IMR-90 (cell line): ENCODE results near the gene TOGARAM2. TPM values are rescaled to one million over a fixed set of nuclear protein-coding genes. Genes with fewer than 3 reads are reported as not detected.

Experiments
- ATAC-seq: fragments of 200-7000 bp; cut with Tn5 transposase; 2 replicates; pipeline ENCODE4 v1.9.1; 2020; ENCODE audit warnings: low read depth, mild to moderate bottlenecking, moderate library complexity
- BruUV-seq: library from RNA; stranded (reverse); fragments of 400-500 nt; replicated peaks from 2 replicates; lab custom pipeline; 2021; lab: Mats Ljungman, UMichigan
- CTCF ChIA-PET: fragments of 300-600 bp; formaldehyde crosslinking; extraction: SDS; loops from one replicate; lab custom pipeline; 2021; ENCODE audit warnings: antibody characterized with exemption; lab: Yijun Ruan, JAX
- POLR2A ChIA-PET: fragments of 300-600 bp; sonication (Branson Sonifier 250); formaldehyde crosslinking; loops from one replicate; lab custom pipeline; 2022; ENCODE audit warnings: antibody characterized with exemption; ENCODE audit not compliant: unreplicated experiment; lab: Charles Lee
- DNase-seq: peaks from one replicate; pipeline ENCODE4 v3.0.0; 2013
- H2AFZ ChIP-seq: replicated peaks from 2 replicates; pipeline ENCODE3; 2013; ENCODE audit warnings: low read length, mild to moderate bottlenecking; ENCODE audit not compliant: poor library complexity
- H2AK5ac ChIP-seq: 2 replicates; pipeline ENCODE4 v1.6.1; 2013; ENCODE audit warnings: low read depth, low read length, inconsistent platforms
- H2AK9ac ChIP-seq: replicated peaks from 2 replicates; pipeline ENCODE3; 2013; ENCODE audit warnings: mild to moderate bottlenecking, low read depth, low read length, moderate library complexity; ENCODE audit not compliant: poor library complexity
- H2BK120ac ChIP-seq: 2 replicates; pipeline ENCODE4 v1.6.1; 2013; ENCODE audit warnings: low read depth, low read length, inconsistent platforms
- H2BK15ac ChIP-seq: 3 replicates; pipeline ENCODE4 v1.6.1; 2013; ENCODE audit warnings: low read depth, low read length, inconsistent platforms
- H2BK20ac ChIP-seq: 2 replicates; pipeline ENCODE4 v1.6.1; 2013; ENCODE audit warnings: low read depth, mild to moderate bottlenecking, inconsistent platforms, low read length, moderate library complexity
- H2BK5ac ChIP-seq: 2 replicates; pipeline ENCODE4 v1.6.1; 2013; ENCODE audit warnings: mild to moderate bottlenecking, low read depth, low read length, inconsistent platforms; ENCODE audit not compliant: poor library complexity, severe bottlenecking
- H3K14ac ChIP-seq: replicated peaks from 2 replicates; pipeline ENCODE4 v1.6.1; 2013; ENCODE audit warnings: low read depth, low read length, inconsistent platforms
- H3K18ac ChIP-seq: 2 replicates; pipeline ENCODE4 v1.6.1; 2013; ENCODE audit warnings: low read depth, low read length, control low read depth
- H3K23ac ChIP-seq: 2 replicates; pipeline ENCODE4 v1.6.1; 2013; ENCODE audit warnings: low read depth, low read length, inconsistent platforms
- H3K27ac ChIP-seq: 2 replicates; pipeline ENCODE4 v1.5.1; 2013; ENCODE audit warnings: mild to moderate bottlenecking, control low read depth, low read length; ENCODE audit not compliant: insufficient read depth
- H3K27me3 ChIP-seq: 2 replicates; pipeline ENCODE4 v1.6.1; 2013; ENCODE audit warnings: low read length; ENCODE audit not compliant: control insufficient read depth, insufficient read depth
- H3K36me3 ChIP-seq: 2 replicates; pipeline ENCODE4 v1.6.1; 2013; ENCODE audit warnings: low read length, mixed read lengths; ENCODE audit not compliant: control insufficient read depth, insufficient read depth
- H3K4ac ChIP-seq: 2 replicates; pipeline ENCODE4 v1.6.1; 2013; ENCODE audit warnings: low read depth, low read length, inconsistent platforms
- H3K4me1 ChIP-seq: 2 replicates; pipeline ENCODE4 v1.6.1; 2013; ENCODE audit warnings: low read length, mixed read lengths; ENCODE audit not compliant: control insufficient read depth, insufficient read depth
- H3K4me2 ChIP-seq: 2 replicates; pipeline ENCODE4 v1.6.1; 2013; ENCODE audit warnings: low read depth, mild to moderate bottlenecking, control low read depth, low read length, moderate library complexity
- H3K4me3 ChIP-seq: 2 replicates; pipeline ENCODE4 v1.5.1; 2013; ENCODE audit warnings: low read depth, mild to moderate bottlenecking, control low read depth, low read length, moderate library complexity; ENCODE audit not compliant: insufficient read depth
- H3K56ac ChIP-seq: 2 replicates; pipeline ENCODE4 v1.6.1; 2013; ENCODE audit warnings: low read length, inconsistent platforms; ENCODE audit not compliant: insufficient read depth; ENCODE audit errors: extremely low read depth
- H3K79me1 ChIP-seq, 2 experiments: 2 replicates each; pipeline ENCODE4 v1.6.1; 2013; ENCODE audit warnings: low read length in 2 of 2, inconsistent platforms in 1 of 2, low read depth in 1 of 2
- H3K9ac ChIP-seq: 2 replicates; pipeline ENCODE4 v1.6.1; 2013; ENCODE audit warnings: low read depth, low read length, control low read depth
- H3K9me1 ChIP-seq: 2 replicates; pipeline ENCODE4 v1.6.1; 2013; ENCODE audit warnings: low read length, inconsistent platforms; ENCODE audit not compliant: insufficient read depth
- H3K9me3 ChIP-seq: 2 replicates; pipeline ENCODE4 v1.6.1; 2013; ENCODE audit warnings: low read length; ENCODE audit not compliant: control insufficient read depth, insufficient read depth
- H4K20me1 ChIP-seq: 2 replicates; pipeline ENCODE4 v1.6.1; 2013; ENCODE audit warnings: low read length, inconsistent platforms; ENCODE audit not compliant: insufficient read depth
- H4K5ac ChIP-seq: 2 replicates; pipeline ENCODE4 v1.6.1; 2013; ENCODE audit warnings: mild to moderate bottlenecking, low read depth, low read length, control low read depth
- H4K8ac ChIP-seq, 2 experiments: 2 replicates each; pipeline ENCODE4 v1.6.1; 2013; ENCODE audit warnings: low read depth in 2 of 2, low read length in 2 of 2, control low read depth in 1 of 2, inconsistent platforms in 1 of 2
- H4K91ac ChIP-seq: 2 replicates; pipeline ENCODE4 v1.6.1; 2013; ENCODE audit warnings: low read depth, low read length, inconsistent platforms; ENCODE audit not compliant: insufficient read depth
- BHLHE40 ChIP-seq: fragments of 150-350 bp; IDR thresholded peaks from 2 replicates; pipeline ENCODE4 v1.6.1; 2016; ENCODE audit warnings: mild to moderate bottlenecking, low read depth, low read length
- CEBPB ChIP-seq: IDR thresholded peaks from 2 replicates; pipeline ENCODE4 v1.6.1; 2012; ENCODE audit warnings: low read depth, low read length, improper control_type of control experiment
- CHD1 ChIP-seq: IDR thresholded peaks from 2 replicates; pipeline ENCODE4 v1.6.1; 2012; ENCODE audit warnings: low read depth, low read length, improper control_type of control experiment
- NFE2L2 ChIP-seq: fragments of 150-350 bp; IDR thresholded peaks from 2 replicates; pipeline ENCODE4 v1.6.1; 2016; ENCODE audit warnings: low read depth, mild to moderate bottlenecking, low read length
- POLR2A ChIP-seq: IDR thresholded peaks from 2 replicates; pipeline ENCODE4 v1.6.1; 2012; ENCODE audit warnings: mild to moderate bottlenecking, low read depth, low read length
- RAD21 ChIP-seq: IDR thresholded peaks from 2 replicates; pipeline ENCODE4 v1.6.1; 2012; ENCODE audit warnings: low read length, improper control_type of control experiment
- RCOR1 ChIP-seq: IDR thresholded peaks from 2 replicates; pipeline ENCODE4 v1.6.1; 2012; ENCODE audit warnings: mild to moderate bottlenecking, low read length, improper control_type of control experiment; ENCODE audit not compliant: insufficient replicate concordance
- RFX5 ChIP-seq: IDR thresholded peaks from 2 replicates; pipeline ENCODE4 v1.8.0; 2012; ENCODE audit warnings: low read depth, mild to moderate bottlenecking, low read length, moderate library complexity
- SMC3 ChIP-seq: fragments of 150-350 bp; IDR thresholded peaks from 2 replicates; pipeline ENCODE4 v1.6.1; 2016; ENCODE audit warnings: low read depth, mild to moderate bottlenecking, antibody characterized with exemption, low read length, moderate library complexity
- USF2 ChIP-seq: fragments of 150-350 bp; IDR thresholded peaks from 2 replicates; pipeline ENCODE4 v1.6.1; 2017; ENCODE audit warnings: mild to moderate bottlenecking, antibody characterized with exemption, low read length, low read depth
- WGBS, 2 experiments: methylation state at CpG; one replicate each; pipeline versions ENCODE4 v1.1.5 to v1.1.7; 2013; ENCODE audit warnings: missing lambda C conversion rate in 2 of 2; ENCODE audit not compliant: insufficient read length in 1 of 2; ENCODE audit errors: extremely low coverage in 2 of 2; 5-methylcytosine and 5-hydroxymethylcytosine counted together
- dilution Hi-C: fragments of 300-500 bp; cut with HindIII; formaldehyde crosslinking; loops from one replicate; pipeline ENCODE4 v1.14.3; 2018; ENCODE audit warnings: low sequenced_read_pairs; ENCODE audit not compliant: unreplicated experiment
- in situ Hi-C: fragments of 300-500 bp; cut with MboI; formaldehyde crosslinking; loops from 3 replicates; pipeline ENCODE4 v1.14.3; 2019; ENCODE audit warnings: low sequenced_read_pairs, inconsistent platforms, mixed read lengths
- intact Hi-C: fragments of 100-400 bp; cut with micrococcal nuclease; formaldehyde crosslinking; loops from 2 replicates; pipeline ENCODE4 v1.10.0; 2022
- polyA plus RNA-seq, 3 experiments: library from polyadenylated mRNA; depleted of rRNA; stranded (reverse); fragments of >200 nt; gene quantifications; 2 replicates each; pipeline ENCODE4 v1.2.3, GENCODE V29; 2012; ENCODE audit warnings: low replicate concordance in 1 of 3
- total RNA-seq: library from RNA; depleted of rRNA; stranded (reverse); fragments of >200 nt; gene quantifications from 2 replicates; pipeline ENCODE4 v1.2.3, GENCODE V29; 2012
- TF ChIP-seq, protein P1 (sequence below): fragments of 150-350 bp; IDR thresholded peaks from 2 replicates; pipeline ENCODE4 v1.6.1; 2016; ENCODE audit warnings: low read depth, mild to moderate bottlenecking, low read length, moderate library complexity, borderline replicate concordance

TOGARAM2 gene
- total and polyA plus RNA-seq, 2 of the 4 experiments (the other 2 are of a cell fraction), result under 0.01 to 0.38 TPM

DNA sequence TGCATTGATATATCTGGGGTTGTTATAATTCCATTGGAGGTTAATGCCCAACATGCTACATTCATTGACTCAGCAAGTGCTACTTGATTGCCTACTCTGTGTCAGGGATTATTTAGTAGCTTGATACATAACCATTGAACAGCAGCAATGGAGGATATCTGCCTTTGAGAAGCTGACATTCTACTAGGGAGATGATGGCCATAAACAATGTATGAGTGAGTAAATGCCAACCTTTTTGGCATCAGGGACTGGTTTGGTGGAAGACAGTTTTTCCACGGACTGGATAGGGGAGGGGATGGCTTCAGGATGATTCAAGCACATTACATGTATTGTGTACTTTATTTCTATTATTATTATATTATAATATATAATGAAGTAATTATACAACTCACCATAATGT, 31.9 kb upstream of the TOGARAM2 start:
- in situ Hi-C loops, result no loop called here
- DNase-seq, result no peak
- Histone ChIP-seq H2AK5ac (no peak overlapping the region), H3K18ac (no peak overlapping the region), H3K4me1 (peaks cover 8% of the 10 kb centered on the region), H3K9me3 (peaks cover 6% of the 10 kb centered on the region; the same call in 1 of the 2 replicates), H3K27me3 (no peaks in the 10 kb centered on the region), H3K79me1 (peaks cover 3 to 6% of the 10 kb centered on the region in 2 experiments; a peak in 1 of 4 replicates), H3K27ac (no peak overlapping the region), H2AK9ac (no peak overlapping the region), H4K5ac (no peak overlapping the region), H4K8ac (no peak overlapping the region), H3K23ac (no peak overlapping the region), H3K56ac (no peak overlapping the region), H4K91ac (no peak overlapping the region), H3K9me1 (peaks cover 7% of the 10 kb centered on the region; the same call in 1 of the 2 replicates), H3K36me3 (peaks cover 14% of the 10 kb centered on the region), H2BK15ac (no peak overlapping the region), H2BK120ac (no peak overlapping the region), H2BK20ac (no peak overlapping the region), H2BK5ac (no peak overlapping the region), H3K4ac (no peak overlapping the region), H4K20me1 (peaks cover 6% of the 10 kb centered on the region; the same call in 1 of the 2 replicates), H3K9ac (no peak overlapping the region), H3K4me3 (no peak overlapping the region), H3K14ac (no peak overlapping the region), H3K4me2 (no peak overlapping the region), H2AFZ (no peak overlapping the region)
- dilution Hi-C loops, result no loop called here
- POLR2A ChIA-PET, result no interaction called here
- no TSS peak for BruUV-seq
- WGBS, 2 experiments, result no CpG with 5 or more reads among the region's 1 CpG
- CTCF ChIA-PET, result interaction anchor here (0.6 kb wide), 1 partner anchor 446 kb away, joined by 6 read pairs; no protein-coding TSS in a partner anchor
- TF ChIP-seq SMC3, result no peak
- TF ChIP-seq CHD1, result no peak
- no peak for TF ChIP-seq BHLHE40
- TF ChIP-seq POLR2A, result no peak
- no peak for TF ChIP-seq USF2
- TF ChIP-seq CEBPB, result no peak
- TF ChIP-seq RFX5, result no peak
- no peak for TF ChIP-seq RCOR1
- TF ChIP-seq, protein P1, sequence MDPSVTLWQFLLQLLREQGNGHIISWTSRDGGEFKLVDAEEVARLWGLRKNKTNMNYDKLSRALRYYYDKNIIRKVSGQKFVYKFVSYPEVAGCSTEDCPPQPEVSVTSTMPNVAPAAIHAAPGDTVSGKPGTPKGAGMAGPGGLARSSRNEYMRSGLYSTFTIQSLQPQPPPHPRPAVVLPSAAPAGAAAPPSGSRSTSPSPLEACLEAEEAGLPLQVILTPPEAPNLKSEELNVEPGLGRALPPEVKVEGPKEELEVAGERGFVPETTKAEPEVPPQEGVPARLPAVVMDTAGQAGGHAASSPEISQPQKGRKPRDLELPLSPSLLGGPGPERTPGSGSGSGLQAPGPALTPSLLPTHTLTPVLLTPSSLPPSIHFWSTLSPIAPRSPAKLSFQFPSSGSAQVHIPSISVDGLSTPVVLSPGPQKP, result no peak
- TF ChIP-seq RAD21, result no peak
- no peak for TF ChIP-seq NFE2L2
- intact Hi-C loops, result no loop called here
- no peak for ATAC-seq
